NCI-H748 (cell line): ENCODE data around the gene RGS17.
A peak's percentile ranks its signal among the peaks of the same experiment; 100 is the strongest.

ENCODE experiments used
- DNase-seq: peaks from one replicate; lab custom pipeline; 2025; ENCODE audit not compliant: unreplicated experiment; lab: John Stamatoyannopoulos, UW

RGS17 gene

GRCh38 chr6:153086225-153086990 is 44.7 kb downstream of the RGS17 start:
- no peak for DNase-seq

GRCh38 chr6:153085239-153085638 is 45.8 kb downstream of the RGS17 start:
- DNase-seq: no peak

- no peak for DNase-seq
Observed at GRCh38 chr6:153084393-153084792, 46.7 kb downstream of the RGS17 start.

- no peak for DNase-seq
Observed at GRCh38 chr6:153083869-153084268, 47.2 kb downstream of the RGS17 start.

- DNase-seq: no peak
Observed at GRCh38 chr6:153081914-153082313, 49.2 kb downstream of the RGS17 start.

- no peak for DNase-seq
Observed at GRCh38 chr6:153076431-153076830, 54.7 kb downstream of the RGS17 start.

- no peak for DNase-seq
Observed at GRCh38 chr6:153074761-153075160, 56.3 kb downstream of the RGS17 start.

GRCh38 chr6:153073841-153074240 is 57.2 kb downstream of the RGS17 start:
- DNase-seq: no peak

- DNase-seq: no peak
Observed at GRCh38 chr6:153070756-153071155, 60.3 kb downstream of the RGS17 start.

- no peak for DNase-seq
Observed at GRCh38 chr6:153069897-153070296, 61.2 kb downstream of the RGS17 start.

GRCh38 chr6:153065222-153065621 is 65.9 kb downstream of the RGS17 start:
- no peak for DNase-seq

GRCh38 chr6:153063936-153064335 is 67.1 kb downstream of the RGS17 start:
- no peak for DNase-seq

- no peak for DNase-seq
Observed at GRCh38 chr6:153062516-153062915, 68.6 kb downstream of the RGS17 start.

- DNase-seq: peak; percentile 28
Observed at GRCh38 chr6:153059757-153060156, 71.3 kb downstream of the RGS17 start.

- DNase-seq: peak; percentile 18
Observed at GRCh38 chr6:153059311-153059710, 71.8 kb downstream of the RGS17 start.

- DNase-seq: no peak
Observed at GRCh38 chr6:153058909-153059308, 72.2 kb downstream of the RGS17 start.

- DNase-seq: peak; percentile 17
Observed at GRCh38 chr6:153058291-153058690, 72.8 kb downstream of the RGS17 start.

- DNase-seq: no peak
Observed at GRCh38 chr6:153056308-153056707, 74.8 kb downstream of the RGS17 start.

- no peak for DNase-seq
Observed at GRCh38 chr6:153051801-153052200, 79.3 kb downstream of the RGS17 start.

- DNase-seq: no peak
Observed at GRCh38 chr6:153048631-153049030, 82.5 kb downstream of the RGS17 start.

GRCh38 chr6:153047386-153047785 is 83.7 kb downstream of the RGS17 start:
- DNase-seq: peak; percentile 54

GRCh38 chr6:153045271-153045670 is 85.8 kb downstream of the RGS17 start:
- DNase-seq: no peak

GRCh38 chr6:153044295-153044694 is 86.8 kb downstream of the RGS17 start:
- DNase-seq: peak; percentile 33
